ENCODE results near the gene MYO7A. TPM values are rescaled to one million over a fixed set of nuclear protein-coding genes. Genes with fewer than 3 reads are reported as not detected.

MYO7A gene
- total and polyA plus RNA-seq, 2 donors (not counting 3 experiments of a cell fraction or from before 2014, with no cell fraction given): 1.3 to 3.6 TPM

DNA sequence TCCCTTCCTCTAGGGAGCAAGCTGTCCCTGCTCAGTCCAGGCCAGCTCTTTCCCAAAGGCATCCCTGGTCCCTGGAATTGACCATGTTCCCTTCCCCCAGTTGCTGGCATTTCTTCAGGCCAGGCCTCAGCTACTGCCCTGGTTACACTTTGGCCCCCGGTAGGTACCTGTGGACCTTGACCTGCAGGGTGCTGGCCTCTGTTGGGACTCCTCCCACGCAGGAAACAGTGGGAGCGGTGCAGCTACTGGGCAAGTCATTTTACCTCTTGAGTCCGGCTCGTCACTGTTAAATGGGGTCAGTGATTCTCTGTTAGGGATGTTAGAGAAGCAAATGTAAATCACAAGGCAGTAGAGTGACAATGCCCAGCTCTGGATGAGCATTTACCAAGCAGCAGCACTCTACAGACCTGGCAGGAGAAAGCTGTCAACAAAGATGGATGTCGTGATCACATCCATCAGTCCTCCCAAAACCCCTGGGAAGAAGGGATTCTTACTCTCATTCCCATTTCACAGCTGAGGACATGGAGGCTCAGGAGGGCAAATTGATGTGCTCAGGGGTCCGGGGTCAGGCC lies 16.9 kb downstream of the MYO7A start:
- FAIRE-seq (no peak), DNase-seq (ENCODE audit: low read depth, low spot score) (no peak)
- H3K9ac ChIP-seq (replicated peaks; ENCODE audit: extremely low read depth, insufficient read depth, low read length): no peak overlapping the region
- H3K27ac ChIP-seq (ENCODE audit: insufficient read depth, low read depth, low read length): no peak overlapping the region
- TF ChIP-seq POLR2AphosphoS5 (IDR thresholded peaks at IDR 0.05; ENCODE audit: insufficient read depth, low read depth, low read length) (no peak), JUN (IDR thresholded peaks at IDR 0.05; ENCODE audit: borderline replicate concordance, insufficient read depth, insufficient read length, low read depth) (no peak), GATA2 (IDR thresholded peaks at IDR 0.05; ENCODE audit: insufficient read depth, insufficient read length, low read depth, low read length) (no peak), EZH2 (IDR thresholded peaks at IDR 0.05; ENCODE audit: borderline replicate concordance, low read depth, low read length, severe bottlenecking) (no peak), POLR2A (IDR thresholded peaks at IDR 0.05; ENCODE audit: low read depth, low read length) (no peak), MYC (IDR thresholded peaks at IDR 0.05; ENCODE audit: low read depth, low read length) (no peak), FOS (IDR thresholded peaks at IDR 0.05; ENCODE audit: borderline replicate concordance, insufficient read depth, low read length) (no peak)
- TF ChIP-seq, protein P1, sequence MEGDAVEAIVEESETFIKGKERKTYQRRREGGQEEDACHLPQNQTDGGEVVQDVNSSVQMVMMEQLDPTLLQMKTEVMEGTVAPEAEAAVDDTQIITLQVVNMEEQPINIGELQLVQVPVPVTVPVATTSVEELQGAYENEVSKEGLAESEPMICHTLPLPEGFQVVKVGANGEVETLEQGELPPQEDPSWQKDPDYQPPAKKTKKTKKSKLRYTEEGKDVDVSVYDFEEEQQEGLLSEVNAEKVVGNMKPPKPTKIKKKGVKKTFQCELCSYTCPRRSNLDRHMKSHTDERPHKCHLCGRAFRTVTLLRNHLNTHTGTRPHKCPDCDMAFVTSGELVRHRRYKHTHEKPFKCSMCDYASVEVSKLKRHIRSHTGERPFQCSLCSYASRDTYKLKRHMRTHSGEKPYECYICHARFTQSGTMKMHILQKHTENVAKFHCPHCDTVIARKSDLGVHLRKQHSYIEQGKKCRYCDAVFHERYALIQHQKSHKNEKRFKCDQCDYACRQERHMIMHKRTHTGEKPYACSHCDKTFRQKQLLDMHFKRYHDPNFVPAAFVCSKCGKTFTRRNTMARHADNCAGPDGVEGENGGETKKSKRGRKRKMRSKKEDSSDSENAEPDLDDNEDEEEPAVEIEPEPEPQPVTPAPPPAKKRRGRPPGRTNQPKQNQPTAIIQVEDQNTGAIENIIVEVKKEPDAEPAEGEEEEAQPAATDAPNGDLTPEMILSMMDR (IDR thresholded peaks at IDR 0.05; ENCODE audit: extremely low read depth in 1 of 2, insufficient read depth in 1 of 2, low read depth in 1 of 2, low read length in 2 of 2): no peak
- TF ChIP-seq, protein P2, sequence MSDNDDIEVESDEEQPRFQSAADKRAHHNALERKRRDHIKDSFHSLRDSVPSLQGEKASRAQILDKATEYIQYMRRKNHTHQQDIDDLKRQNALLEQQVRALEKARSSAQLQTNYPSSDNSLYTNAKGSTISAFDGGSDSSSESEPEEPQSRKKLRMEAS (IDR thresholded peaks at IDR 0.05; ENCODE audit: insufficient read depth, insufficient read length): no peak
- no peaks in the 10 kb centered on the region for H4K20me1 ChIP-seq (replicated peaks; ENCODE audit: control insufficient read depth, extremely low read depth, insufficient read depth, low read length)
- dilution Hi-C loops (cut with MboI; ENCODE audit: extremely low pct_ligation_motif_present, low sequenced_read_pairs) (no loop called here), intact Hi-C loops (cut with micrococcal nuclease) (no loop called here)
- no peak overlapping the region for H3K4me3 ChIP-seq (replicated peaks in 1 of 3; ENCODE audit: insufficient read depth in 1 of 3, low read depth in 1 of 3, low read length in 3 of 3)
- no peaks in the 10 kb centered on the region for H3K36me3 ChIP-seq (ENCODE audit: control insufficient read depth in 2 of 2, extremely low read depth in 1 of 2, insufficient read depth in 2 of 2, low read length in 2 of 2)
- H3K4me2 ChIP-seq (ENCODE audit: insufficient read depth, low read length): no peak overlapping the region
- H3K9me3 ChIP-seq (replicated peaks; ENCODE audit: control insufficient read depth, insufficient read depth, low read length): no peaks in the 10 kb centered on the region
- H2AFZ ChIP-seq (ENCODE audit: low read depth, low read length): no peak overlapping the region
- ChIA-PET CTCF (interaction anchor here (1.4 kb wide), 1 partner anchor 30 kb away, joined by 4 read pairs; no protein-coding TSS in a partner anchor), POLR2A (no interaction called here)
- peaks cover 6% of the 10 kb centered on the region for H3K4me1 ChIP-seq (ENCODE audit: control insufficient read depth, extremely low read depth, insufficient read depth, low read length)
- H3K27me3 ChIP-seq (ENCODE audit: control insufficient read depth in 2 of 2, insufficient read depth in 2 of 2, low read length in 2 of 2): peaks cover 0 to 3% of the 10 kb centered on the region in 2 experiments
- H3K79me2 ChIP-seq (ENCODE audit: control insufficient read depth, insufficient read depth, low read length): no peaks in the 10 kb centered on the region
- BruUV-seq (replicated peaks): no TSS peak
- H3K9me1 ChIP-seq (replicated peaks; ENCODE audit: control insufficient read depth, extremely low read depth, insufficient read depth, low read length): no peaks in the 10 kb centered on the region

Measured in endothelial cell of umbilical vein (primary cell).